CD4-positive, alpha-beta T cell (primary cell): ENCODE results near the gene GSTCD. TPM values are rescaled to one million over a fixed set of nuclear protein-coding genes. Genes with fewer than 3 reads are reported as not detected.

Experiments used
- ATAC-seq: fragments of 200-7000 bp; cut with Tn5 transposase; one replicate; pipeline ENCODE4 v1.10.0; 2022; ENCODE audit warnings: mild to moderate bottlenecking; ENCODE audit not compliant: poor library complexity
- CTCF ChIA-PET: fragments of 350-600 bp; sonication (Branson Sonifier 250); formaldehyde crosslinking; loops from one replicate; lab custom pipeline; 2021; ENCODE audit warnings: antibody characterized with exemption, inconsistent platforms; lab: Charles Lee
- POLR2A ChIA-PET: fragments of 350-600 bp; sonication (Branson Sonifier 250); formaldehyde crosslinking; loops from one replicate; lab custom pipeline; 2021; ENCODE audit warnings: antibody characterized with exemption, inconsistent platforms; lab: Charles Lee
- DNase-seq, 14 experiments: peaks; one replicate each; pipeline ENCODE4 v3.0.0-alpha.2; 2013 to 2020; ENCODE audit warnings: mixed read lengths in 2 of 14
- H3K27ac ChIP-seq, 2 donors: one replicate each; pipeline versions ENCODE4 v1.5.1 to v1.7.0; 2013; ENCODE audit warnings: low read length in 2 of 2, low read depth in 1 of 2, mild to moderate bottlenecking in 1 of 2
- H3K27me3 ChIP-seq, 2 experiments: 1 replicate in 1 of 2; 2 replicates in 1 of 2; pipeline versions ENCODE4 v1.6.1 to v1.7.0; 2013; ENCODE audit warnings: low read length in 2 of 2, control low read depth in 1 of 2, mild to moderate bottlenecking in 1 of 2, moderate library complexity in 1 of 2; ENCODE audit not compliant: insufficient read depth in 2 of 2, control insufficient read depth in 1 of 2
- H3K36me3 ChIP-seq: one replicate; pipeline ENCODE4 v1.6.1; 2013; ENCODE audit warnings: low read length, control low read depth; ENCODE audit not compliant: insufficient read depth
- H3K4me1 ChIP-seq: one replicate; pipeline ENCODE4 v1.6.1; 2013; ENCODE audit warnings: low read length, control low read depth; ENCODE audit not compliant: insufficient read depth
- H3K4me3 ChIP-seq: one replicate; pipeline ENCODE4 v1.5.1; 2013; ENCODE audit warnings: mild to moderate bottlenecking, low read length, moderate library complexity
- H3K9me3 ChIP-seq, 2 experiments: 1 replicate in 1 of 2; 2 replicates in 1 of 2; pipeline versions ENCODE4 v1.6.1 to v1.7.0; 2013; ENCODE audit warnings: low read length in 2 of 2, mild to moderate bottlenecking in 2 of 2, control low read depth in 1 of 2, moderate library complexity in 1 of 2; ENCODE audit not compliant: control insufficient read depth in 1 of 2, insufficient read depth in 1 of 2
- H3K27ac Mint-ChIP-seq: one replicate; pipeline ENCODE4 v1.8.0; 2020; ENCODE audit warnings: mixed read lengths
- H3K27me3 Mint-ChIP-seq: one replicate; pipeline ENCODE4 v1.8.0; 2021; ENCODE audit warnings: mixed read lengths
- H3K36me3 Mint-ChIP-seq: one replicate; pipeline ENCODE4 v1.8.0; 2021; ENCODE audit warnings: low read depth, mixed read lengths
- H3K4me1 Mint-ChIP-seq: one replicate; pipeline ENCODE4 v1.8.0; 2021; ENCODE audit warnings: low read depth, mixed read lengths
- H3K4me3 Mint-ChIP-seq: one replicate; pipeline ENCODE4 v1.8.0; 2020; ENCODE audit warnings: mild to moderate bottlenecking, mixed read lengths
- H3K9me3 Mint-ChIP-seq: one replicate; pipeline ENCODE4 v1.8.0; 2020; ENCODE audit warnings: mixed read lengths
- CTCF ChIP-seq: fragments of 200-600 bp; IDR thresholded peaks from one replicate; pipeline ENCODE4 v1.8.0; 2022; ENCODE audit warnings: antibody characterized with exemption, mild to moderate bottlenecking
- intact Hi-C, 2 experiments: fragments of 100-400 bp; cut with DNase I in 1 of 2; cut with micrococcal nuclease in 1 of 2; formaldehyde crosslinking; loops; one replicate each; pipeline versions ENCODE4 v1.15.1 to v1.9.0; 2023 to 2025; cut with DNase I, micrococcal nuclease
- total RNA-seq, 174 experiments: library from RNA in 2 of 174; stranded (reverse) in 2 of 174; gene quantifications; one replicate each; pipeline ENCODE4 v1.2.3 and lab custom pipeline; 2021 to 2026

The GSTCD gene
- total RNA-seq, 2 experiments from 2014 or later: 5.2 to 5.3 TPM

DNA sequence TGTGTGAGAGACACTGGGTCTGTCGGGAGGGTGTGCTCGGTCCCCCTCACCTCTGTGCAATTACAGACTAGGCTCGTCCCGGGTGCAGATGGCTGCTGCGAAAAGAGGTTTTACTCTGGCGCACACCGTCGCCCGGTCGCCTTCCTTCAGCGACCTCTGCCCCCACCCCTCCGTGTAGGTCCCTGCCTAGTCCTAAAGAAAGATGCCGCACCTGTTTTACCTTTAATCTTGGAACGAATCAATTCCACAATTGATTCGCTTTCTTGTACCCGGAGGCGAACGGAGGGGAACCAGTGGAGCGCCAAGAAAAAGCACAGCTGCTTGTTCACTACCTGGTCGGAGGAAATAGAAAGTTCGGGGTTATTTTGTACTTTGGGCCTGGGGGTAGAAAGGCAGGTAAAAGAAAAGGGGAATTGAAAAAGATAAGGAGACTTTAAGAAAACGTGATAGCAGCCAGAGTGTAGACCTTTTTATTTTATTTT, 187.9 kb downstream of the GSTCD start:
- H3K4me1 Mint-ChIP-seq: no peaks in the 10 kb centered on the region
- Histone ChIP-seq H3K4me3 (no peak overlapping the region), H3K27ac (no peak overlapping the region), H3K9me3 (peaks cover 0 to 11% of the 10 kb centered on the region in 2 experiments), H3K36me3 (no peaks in the 10 kb centered on the region), H3K27me3 (peaks cover 28 to 68% of the 10 kb centered on the region in 2 experiments), H3K4me1 (no peaks in the 10 kb centered on the region)
- POLR2A ChIA-PET: no interaction called here
- CTCF ChIA-PET: no interaction called here
- intact Hi-C loops: no loop called here
- H3K27ac Mint-ChIP-seq: no peak overlapping the region
- DNase-seq (no peak), ATAC-seq (no peak)
- no peaks in the 10 kb centered on the region for H3K36me3 Mint-ChIP-seq
- no peak overlapping the region for H3K4me3 Mint-ChIP-seq
- H3K27me3 Mint-ChIP-seq: peaks cover 82% of the 10 kb centered on the region
- no peaks in the 10 kb centered on the region for H3K9me3 Mint-ChIP-seq
- TF ChIP-seq CTCF: no peak

Other genes with a start within 250 kb of the GSTCD start
- gene PPA2, start 234.7 kb upstream of the GSTCD start, total RNA-seq: 10 to 100 TPM; 44.2 to 46.1 TPM
- gene ARHGEF38, start 156.2 kb upstream of the GSTCD start, total RNA-seq: not detected
- 10 to 100 TPM; 17.8 to 19.9 TPM for gene INTS12, start 95 bp upstream of the GSTCD start, total RNA-seq
- gene NPNT, start 186.7 kb downstream of the GSTCD start, total RNA-seq: not detected